HG02840 (cell line): ENCODE measurements around the gene FGD1.
"Not testable (repeated sequence)": the region's sequence is repeated elsewhere in the genome, so short reads cannot be mapped to it uniquely, and the experiment has no call there.

Experiments
- ATAC-seq: cut with Tn5 transposase; IDR thresholded peaks from one replicate; pipeline ENCODE4 v1.9.1; 2021; ENCODE audit warnings: mild to moderate bottlenecking, moderate library complexity, moderate number of reproducible peaks; ENCODE audit not compliant: unreplicated experiment, low FRiP score

The FGD1 gene

DNA sequence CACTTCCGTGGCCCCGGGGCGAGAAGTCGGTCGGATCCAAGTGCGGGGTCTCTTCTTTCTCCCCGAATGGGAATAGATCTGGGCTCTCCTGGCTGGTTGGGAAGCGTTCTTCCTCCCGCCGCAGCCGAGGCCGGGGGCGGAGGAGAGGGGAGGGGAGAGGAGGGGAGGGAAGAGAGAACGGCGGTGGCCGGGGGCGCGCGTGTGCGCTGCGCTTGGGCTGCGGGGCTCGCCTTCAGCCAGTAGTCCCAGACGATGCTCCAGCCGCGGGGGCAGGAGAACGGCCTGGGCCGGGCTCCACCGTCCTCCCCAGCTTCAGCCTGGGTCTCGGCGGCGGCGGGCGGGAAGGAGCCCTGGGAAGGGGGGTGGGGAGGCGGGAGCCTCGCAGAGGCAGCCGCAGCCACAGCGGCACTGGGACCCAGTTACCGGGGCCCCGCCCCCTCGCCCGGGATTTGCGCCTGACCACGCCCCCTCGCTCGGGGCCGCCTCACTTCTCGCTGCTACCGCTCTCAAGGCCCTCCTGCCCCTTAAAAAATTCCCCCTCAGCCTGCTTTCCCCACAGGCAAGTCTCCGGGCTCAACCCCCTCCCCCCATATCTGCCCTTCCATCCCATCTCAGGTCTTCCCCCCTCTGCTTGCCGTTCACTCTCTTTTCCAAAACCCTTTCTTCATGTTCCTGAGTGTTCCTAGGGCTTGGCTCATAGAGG, at the start of gene FGD1:
FGD1 (minus strand) TSS at position 421 of the 703 bp plus-strand sequence. CDS start 802 bp downstream, outside the sequence.
- ATAC-seq = no peak

DNA sequence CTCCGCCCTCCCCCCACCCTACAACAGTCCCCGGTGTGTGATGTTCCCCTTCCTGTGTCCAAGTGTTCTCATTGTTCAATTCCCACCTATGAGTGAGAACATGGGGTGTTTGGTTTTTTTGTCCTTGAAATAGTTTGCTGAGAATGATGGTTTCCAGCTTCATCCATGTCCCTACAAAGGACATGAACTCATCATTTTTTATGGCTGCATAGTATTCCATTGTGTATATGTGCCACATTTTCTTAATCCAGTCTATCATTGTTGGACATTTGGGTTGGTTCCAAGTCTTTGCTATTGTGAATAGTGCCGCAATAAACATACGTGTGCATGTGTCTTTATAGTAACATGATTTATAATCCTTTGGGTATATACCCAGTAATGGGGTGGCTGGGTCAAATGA, 46.2 kb upstream of the FGD1 start:
- not testable (repeated sequence) for ATAC-seq

DNA sequence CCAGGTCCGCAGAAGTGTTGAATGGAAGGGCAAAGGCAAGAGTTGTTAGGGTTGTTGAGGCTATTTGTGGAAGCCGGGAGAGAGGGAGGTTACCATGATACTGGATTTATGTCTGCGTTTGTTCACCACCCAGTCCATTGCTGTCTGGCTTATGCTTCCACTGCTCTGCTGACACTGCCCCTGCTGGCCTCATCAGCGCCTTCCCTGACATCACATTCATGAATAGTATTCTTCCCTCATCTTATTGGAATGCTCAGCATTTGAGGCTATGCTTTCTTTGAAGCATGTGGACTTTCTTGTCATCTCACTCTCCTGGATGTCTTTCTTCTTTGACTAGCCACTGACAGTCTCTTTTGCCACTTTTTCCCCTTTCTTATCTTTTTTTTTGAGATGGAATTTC, 44.3 kb upstream of the FGD1 start:
- ATAC-seq = no peak

DNA sequence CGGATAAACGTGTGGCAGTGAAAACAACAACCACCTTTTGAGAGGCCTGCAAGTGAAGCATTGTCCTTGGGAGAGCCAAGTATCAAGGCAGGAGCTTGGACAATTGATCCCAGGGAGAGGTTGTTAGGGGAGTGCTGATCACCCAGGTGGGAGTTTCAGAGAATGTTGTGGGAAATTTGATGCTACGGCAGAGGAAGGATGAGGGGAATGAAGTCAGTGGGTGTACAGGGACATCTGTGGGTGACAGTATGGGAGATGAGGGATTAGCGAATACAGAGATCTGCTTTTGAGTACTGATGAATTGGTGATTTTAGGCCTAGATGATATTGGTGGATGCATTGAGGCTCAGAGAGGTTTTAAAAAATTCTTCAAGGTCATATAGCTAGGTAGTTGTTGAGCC, 38.2 kb upstream of the FGD1 start:
- no peak for ATAC-seq

DNA sequence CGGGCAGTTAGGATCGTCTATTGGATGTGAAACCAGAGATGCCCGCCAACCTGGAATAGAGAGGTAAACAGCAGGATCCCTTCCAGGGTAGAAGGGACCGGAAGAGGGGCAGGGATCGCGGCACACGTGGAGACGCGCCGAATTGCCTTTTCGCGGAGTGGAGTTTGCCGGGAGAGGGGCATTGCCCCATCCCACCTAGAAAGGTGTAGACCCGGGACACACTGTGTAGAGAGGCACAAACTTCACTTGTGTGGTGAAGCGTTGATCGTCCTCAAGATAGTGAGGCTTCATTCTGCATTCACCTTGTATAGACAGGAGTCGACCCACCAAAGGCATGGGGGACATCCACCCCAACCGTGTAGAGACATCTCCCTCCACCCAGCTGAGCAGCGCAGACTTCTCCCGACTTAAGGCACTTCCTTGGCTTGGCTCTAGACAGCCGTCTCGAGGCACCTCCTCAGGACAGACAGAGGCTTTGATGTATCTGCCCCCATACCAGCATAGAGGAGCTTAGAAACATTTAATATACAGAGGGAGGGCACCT, 34.4 kb upstream of the FGD1 start:
- peak; percentile 36 for ATAC-seq

DNA sequence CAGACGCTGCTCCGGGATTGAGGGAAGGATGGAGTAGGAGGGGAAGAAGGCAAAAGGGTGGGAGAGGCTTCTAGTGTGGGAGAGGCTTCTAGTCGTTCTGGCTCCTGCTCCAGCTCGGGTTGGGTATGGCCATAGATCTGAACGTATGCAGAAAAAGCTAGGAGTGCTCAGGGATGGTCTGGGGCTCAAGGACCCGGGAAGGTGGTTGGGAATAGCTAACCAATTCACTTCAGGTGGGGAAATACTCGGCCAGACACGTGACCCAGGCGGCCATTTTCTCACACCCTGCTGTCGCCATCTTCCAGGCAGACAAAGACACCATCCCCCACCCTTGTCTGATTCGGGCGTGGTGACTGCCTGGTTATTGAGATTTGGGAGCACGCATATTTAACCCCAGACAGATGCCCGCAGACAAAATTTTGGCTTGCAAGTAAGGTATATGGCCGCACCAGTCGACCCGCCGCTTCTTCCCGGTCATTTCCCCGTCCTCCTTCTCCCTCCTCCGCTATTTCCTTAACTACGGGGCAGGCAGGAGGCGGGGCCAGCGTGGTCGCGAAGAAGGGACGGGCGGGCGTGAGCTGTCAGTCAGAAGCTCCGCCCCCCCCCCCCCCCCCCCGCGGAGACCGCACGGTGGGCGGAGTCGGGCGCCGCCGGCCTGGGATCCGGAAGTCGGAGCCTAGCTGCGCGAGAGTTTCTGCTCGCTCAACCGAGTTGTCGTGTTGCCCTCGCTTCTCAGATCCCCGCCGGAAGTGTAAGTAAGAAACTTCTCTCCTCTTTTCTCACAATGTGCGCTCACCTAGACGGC, 33.7 kb upstream of the FGD1 start, which contains the start of gene GNL3L:
GNL3L (plus strand) TSS at position 668 of the 805 bp plus-strand sequence. CDS start 2,348 bp downstream, outside the sequence.
- ATAC-seq = peak; percentile 88

DNA sequence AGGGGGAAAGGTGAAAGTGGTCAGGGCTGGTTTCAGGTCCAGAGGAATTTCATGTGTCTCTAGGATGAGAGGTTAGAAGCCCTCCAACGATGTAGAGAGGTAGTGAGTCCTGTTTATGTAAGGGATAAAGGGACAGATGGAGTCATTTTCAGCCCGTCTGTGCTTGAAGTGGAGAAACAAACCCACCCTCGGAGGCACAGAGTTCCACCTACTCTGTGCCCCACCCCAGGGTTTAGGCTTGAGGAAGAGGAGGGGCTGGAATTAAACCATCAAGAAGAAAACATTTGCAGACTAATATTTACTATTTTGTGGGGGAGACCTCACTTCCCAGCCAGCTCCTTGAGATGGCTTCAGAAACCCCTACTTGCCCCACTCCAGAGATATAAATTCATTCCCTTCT, 33.1 kb upstream of the FGD1 start:
- ATAC-seq = no peak

DNA sequence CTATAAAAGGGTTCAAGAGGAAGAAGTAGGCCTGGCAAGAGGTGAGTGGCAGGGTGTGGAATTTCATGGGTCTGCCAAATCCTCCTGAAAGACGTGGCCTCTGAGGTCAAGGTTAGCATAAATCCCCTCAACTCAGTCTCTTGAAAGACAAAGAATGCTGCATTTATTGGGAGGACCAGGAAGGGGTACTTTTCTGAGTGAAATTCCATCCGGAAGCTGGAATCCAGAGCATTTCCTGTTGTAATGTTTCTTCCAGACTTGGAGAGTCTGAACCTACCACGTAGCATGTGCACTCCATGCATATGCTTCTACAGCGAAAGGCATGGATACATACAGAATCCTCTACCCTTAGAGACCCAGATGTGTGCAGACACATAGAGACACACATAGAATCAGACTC, 13.4 kb upstream of the FGD1 start:
- no peak for ATAC-seq

DNA sequence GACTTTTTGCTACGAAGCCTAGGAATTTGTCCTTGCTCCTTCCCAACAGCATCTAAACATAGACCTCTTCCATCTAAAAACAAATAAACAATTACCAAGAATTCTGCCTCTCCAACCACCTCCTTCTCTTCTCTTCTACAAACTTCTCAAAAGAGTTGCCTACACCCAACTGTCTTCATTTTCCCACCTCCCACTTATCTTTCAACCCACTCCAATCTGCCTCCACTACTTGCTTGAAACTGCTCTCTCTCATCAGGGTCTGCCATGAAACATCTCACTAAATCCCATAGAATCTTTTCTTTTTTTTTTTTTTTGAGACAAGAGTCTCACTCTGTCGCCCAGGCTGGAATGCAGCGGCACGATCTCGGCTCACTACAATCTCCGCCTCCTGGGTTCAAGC, 902 bp upstream of the FGD1 start:
- ATAC-seq = no peak

DNA sequence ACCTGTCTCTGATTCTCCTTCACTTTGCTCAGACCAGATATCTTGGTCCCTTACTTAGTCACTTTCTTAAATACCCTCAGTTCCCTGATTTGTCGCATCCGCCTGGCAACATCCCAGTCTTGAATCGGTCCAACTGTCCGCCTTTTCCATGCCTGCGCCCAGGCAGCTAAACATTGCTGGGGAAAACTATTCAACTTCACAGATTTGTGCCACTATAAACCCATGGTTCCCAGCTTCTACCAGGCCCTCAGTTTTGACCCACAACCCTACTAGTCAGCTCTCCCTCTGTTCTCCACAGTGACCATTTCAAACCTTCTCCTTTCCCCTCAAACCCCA, 451 bp upstream of the FGD1 start:
- ATAC-seq = no peak

DNA sequence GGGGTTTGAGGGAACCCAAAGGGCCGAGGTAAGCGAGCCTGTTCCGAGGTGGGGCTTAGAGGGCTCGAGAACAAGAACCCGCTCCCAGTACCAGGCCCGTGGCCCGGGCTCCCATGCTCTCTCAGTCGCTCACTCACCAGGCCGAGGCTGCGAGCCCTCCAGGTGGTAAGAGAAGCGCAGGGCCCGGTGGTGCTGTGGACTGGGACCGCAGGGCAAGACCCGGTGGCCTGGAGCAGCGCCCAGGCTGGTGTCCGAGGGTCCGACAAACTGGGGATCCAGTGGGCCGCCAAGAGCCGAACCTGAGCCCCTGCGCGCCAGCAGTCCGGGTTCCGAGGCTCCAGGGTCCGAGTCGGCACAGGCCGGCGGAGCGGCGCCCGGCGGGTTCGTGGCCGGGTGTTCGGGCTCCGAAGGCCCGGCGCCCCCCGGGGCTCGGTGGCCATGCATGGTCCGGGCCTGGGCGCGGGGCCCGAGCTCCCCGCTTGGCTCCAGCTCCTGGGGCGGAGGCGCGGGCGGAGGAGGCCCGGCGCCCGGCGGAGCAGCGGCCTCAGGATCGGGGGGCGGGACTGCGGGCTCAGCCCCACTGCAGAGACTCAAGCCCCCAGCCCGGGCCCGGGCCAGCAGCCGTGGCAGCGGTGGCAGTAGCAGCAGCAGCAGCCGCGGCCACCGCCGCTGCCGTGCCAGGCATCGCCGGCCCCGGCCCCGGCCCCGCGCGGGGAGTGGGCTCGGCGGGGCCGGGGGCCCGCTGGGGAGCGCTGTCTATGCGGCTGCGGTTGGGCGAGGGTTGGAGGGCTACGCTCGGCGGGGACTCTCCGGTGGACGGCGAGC, 833 bp downstream of the FGD1 start:
- ATAC-seq = no peak

DNA sequence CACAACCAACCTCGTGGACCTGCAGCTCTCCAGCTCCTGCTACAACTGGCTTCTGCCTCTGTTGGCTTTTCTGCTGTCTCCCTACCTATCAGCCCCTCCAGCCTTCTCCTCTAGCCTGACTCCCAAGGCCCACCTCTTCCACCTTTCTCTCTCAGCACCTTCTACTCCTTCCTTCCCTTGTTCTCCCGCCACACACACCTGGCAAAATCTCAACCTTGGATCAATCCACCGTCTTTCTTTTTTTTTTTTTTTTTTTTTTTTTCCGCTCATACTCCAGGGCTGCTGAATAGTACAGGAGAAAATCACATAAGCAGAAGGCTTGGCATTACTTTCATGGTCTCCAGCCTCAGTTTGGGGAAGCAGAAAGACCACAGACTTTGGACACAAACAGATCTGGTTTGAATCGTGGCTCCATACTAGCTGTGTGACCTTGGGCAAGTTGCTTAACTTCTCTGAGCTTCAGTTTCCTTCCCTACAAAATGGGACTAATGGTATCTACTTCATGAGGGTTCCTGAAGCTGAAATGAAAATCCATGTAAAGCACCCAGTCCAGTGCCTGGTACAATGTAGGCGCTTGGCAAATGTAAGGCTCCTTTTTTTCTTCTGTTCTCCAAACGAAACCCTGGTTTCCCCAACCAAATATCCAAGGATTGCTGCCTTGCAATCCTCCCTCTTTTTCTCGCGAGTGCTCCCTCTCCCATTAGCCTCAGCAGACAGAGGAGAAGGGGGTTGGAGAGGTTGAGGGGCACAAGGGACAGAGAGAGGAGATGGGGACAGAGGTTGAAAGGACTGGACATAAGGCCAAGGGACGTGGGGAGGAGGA, 1.7 kb downstream of the FGD1 start:
- no peak for ATAC-seq

DNA sequence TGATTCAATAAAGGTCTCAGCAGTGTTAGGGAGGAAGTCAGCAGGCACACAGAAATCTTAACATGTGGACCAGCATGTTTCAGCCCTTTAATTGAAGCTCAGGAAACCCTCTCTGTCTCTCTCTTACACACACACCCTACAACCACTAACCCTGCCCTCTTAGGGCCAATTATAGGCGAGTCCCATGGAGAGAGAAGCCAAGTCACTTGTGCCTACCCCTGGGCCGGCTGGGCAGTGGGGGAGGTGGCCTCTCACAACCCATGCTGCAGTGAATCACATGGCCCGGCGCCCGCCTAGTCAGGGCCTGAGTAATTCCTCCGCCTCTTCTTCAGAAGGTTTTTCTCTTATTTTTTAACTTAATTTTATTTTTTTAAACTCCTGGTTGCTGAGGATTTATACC, 3.7 kb downstream of the FGD1 start:
- ATAC-seq = no peak

DNA sequence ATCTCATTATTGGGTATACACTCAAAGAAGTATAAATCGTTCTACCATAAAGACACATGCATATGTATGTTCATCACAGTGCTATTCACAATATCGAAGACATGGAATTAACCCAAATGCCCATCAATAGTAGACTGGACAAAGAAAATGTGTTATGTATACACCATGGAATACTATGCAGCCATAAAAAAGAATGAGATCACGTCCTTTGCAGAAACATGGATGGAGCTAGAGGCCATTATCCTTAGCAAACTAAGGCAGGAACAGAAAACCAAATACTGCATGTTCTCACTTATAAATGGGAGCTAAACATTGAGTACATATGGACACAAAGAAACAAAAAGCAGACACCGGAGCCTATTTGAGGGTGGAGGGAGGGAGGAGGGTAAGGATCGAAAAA, 6.2 kb downstream of the FGD1 start:
- not testable (repeated sequence) for ATAC-seq

DNA sequence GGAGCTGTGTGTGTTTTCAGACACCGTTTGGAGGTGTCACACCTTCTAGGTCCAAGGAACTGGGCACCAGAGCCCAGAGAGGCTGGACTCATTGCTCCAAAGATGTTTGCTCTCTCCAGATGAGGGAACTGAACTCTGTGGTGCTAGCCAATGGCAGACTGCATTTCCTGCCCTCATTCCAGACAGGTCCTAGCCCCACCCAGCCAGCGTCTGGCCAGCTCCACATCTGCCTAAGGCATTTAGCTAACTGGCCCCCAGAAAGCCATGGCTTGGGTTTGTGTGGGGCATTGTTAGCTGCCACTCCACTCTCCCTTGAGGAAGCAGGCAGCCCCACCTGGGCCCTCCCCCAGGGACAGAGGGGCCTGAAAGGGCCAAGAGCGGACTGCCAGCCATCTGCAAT, 11.4 kb downstream of the FGD1 start:
- ATAC-seq = no peak

DNA sequence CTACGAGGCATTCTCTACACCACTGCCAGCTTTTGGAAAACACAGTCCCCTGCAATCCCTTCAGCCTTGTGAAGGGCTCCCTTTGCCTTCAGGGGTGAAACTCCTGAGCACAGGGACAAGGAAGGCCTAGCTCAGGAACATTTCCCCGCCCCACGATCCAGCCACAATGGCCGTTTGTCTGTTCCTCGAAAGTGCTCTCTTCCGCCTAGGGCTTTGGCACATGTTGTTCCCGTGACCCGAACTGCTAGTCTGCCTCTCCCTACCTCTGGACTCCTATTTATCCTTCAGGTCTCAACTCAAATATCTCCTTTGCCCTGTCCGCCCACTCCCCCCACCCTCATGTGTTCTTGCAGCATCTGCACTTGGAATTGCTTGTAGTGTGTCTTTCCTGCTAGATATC, 12.1 kb downstream of the FGD1 start:
- ATAC-seq = no peak

DNA sequence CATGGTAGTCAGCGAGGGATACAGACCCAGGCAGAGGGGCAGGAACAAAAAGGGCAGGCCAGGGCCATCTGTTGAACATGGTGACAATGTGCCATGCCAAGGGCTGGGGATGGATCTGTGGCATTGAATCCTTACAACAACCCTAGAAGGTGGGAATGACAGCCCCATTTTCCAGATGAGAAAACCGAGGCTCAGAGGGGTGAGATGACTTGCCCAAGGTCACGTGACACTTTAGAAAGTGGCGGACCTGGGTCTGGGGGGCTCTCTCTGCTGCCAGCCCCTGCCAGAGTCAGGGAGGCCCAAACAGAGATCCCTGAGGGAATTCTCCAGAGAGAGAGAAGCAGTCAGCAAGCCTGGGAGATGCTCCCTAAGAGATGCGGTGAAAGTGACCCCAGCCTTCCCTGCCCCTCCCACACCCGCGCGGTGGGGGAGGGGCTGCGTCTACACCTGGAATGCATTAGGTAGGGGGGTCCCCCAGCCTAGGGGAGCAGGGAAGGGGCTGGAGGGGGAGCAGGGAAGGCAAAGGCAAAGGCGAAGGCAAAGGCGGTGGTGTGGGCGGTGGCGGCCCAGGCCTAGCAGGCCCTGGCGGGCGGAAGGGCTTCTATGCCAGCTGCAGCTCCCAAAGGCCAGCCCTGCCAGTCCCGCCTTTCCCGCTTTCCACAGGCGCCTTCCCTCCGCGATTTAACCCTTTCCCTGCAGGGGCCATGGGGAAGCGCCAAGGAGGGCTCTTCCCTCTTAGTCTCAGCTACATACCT, 13.0 kb downstream of the FGD1 start:
- ATAC-seq = no peak

DNA sequence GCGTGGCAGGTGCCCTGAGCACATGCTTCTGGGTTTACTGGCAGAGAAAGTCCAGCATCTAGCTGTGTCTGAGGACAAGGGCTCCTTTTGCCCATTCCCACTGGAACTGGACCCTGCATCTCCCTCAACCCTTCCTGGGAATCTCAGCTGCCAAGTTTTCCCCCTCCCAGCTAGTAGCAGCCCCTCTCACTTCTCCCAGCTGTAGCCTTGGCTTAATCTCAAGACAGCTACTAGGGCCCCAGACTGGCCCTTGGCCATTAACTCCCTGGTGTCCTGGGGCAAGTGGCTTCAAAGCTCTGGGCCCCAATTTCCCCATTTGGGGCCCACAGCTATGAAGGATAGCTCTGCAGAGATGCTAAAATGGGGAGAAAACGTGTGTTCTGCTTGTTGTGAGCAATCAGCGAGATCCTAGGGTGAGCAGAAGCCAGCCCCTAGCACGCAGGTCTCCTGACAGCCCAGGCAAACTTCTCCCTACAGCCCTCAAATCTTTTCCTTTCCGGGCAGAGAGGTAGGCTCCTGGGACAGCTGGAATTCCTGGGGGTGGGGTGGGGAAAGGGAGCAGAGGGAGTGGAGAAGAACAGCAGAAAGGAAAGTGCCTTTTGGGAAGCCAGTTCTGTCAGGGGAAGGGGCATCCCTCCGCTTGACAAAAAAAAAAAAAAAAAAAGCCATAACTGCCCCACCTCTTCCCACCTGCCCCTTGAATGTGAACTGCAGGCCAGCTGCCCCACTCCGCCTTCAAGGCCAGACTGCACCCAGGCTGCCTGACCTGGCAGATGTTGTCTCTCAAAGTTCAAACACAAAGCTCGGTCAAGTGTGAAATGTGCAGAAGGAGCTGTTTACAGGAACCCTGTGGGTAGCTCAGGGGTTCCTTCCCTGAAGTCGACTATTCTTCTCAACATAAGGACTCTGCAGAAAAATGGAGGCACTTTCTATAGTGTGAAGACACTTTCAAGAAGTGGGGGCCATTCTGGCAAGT, 16.6 kb downstream of the FGD1 start:
- no peak for ATAC-seq
